HepG2 (cell line): ENCODE data around the gene WNT6.

Source experiments
- ASH2L ChIP-seq: fragments of 300-600, 200-600 bp; sonication (generic); IDR thresholded peaks from 2 replicates; pipeline ENCODE4 v1.7.0; 2017; ENCODE audit warnings: low read depth, mild to moderate bottlenecking, moderate library complexity, mixed read lengths, low read length; ENCODE audit not compliant: insufficient read length
- ATM ChIP-seq: fragments of 450-650 bp; IDR thresholded peaks from 2 replicates; pipeline ENCODE4 v1.7.1; 2017; ENCODE audit warnings: mild to moderate bottlenecking, borderline replicate concordance
- CTCF ChIP-seq: sonication (generic); formaldehyde crosslinking; IDR thresholded peaks from 2 replicates; pipeline ENCODE4 v1.5.0; 2020; ENCODE audit warnings: mild to moderate bottlenecking, missing genetic modification reagents, moderate library complexity
- ERF ChIP-seq: IDR thresholded peaks from 2 replicates; pipeline ENCODE4 v1.6.1; 2018; ENCODE audit warnings: missing biosample characterization, missing genetic modification reagents
- POLR2AphosphoS5 ChIP-seq: IDR thresholded peaks from 2 replicates; pipeline ENCODE4 v1.6.1; 2012; ENCODE audit warnings: low read depth, low read length
- TBL1XR1 ChIP-seq: fragments of 150-350 bp; IDR thresholded peaks from 2 replicates; pipeline ENCODE4 v1.6.1; 2014; ENCODE audit warnings: borderline replicate concordance, low read length; ENCODE audit not compliant: partially characterized antibody

DNA sequence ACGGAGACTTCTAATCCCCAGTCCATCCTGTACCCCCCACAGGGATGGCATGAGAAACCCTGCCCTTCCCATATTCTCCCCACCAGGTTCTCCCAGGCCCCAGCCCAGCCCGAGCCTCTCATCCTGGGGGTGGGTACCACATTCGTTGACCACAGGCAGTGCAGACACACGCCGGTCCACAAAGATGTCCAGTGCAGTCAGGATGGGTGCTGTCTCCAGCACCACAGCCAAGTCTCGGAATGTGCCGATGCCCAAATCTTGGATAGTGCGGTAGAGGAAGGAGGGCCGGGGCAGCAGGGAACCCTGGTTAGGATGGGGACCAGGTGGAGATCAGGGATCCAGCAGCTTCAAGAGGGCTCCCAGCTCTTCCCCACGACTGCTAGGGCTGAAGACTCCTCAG lies 32.8 kb upstream of the WNT6 start:
- TF ChIP-seq POLR2AphosphoS5, result no peak
- no peak for TF ChIP-seq TBL1XR1
- no peak for TF ChIP-seq CTCF (CRISPR knock-in tag)
- TF ChIP-seq ATM, result no peak
- no peak for TF ChIP-seq ERF (CRISPR knock-in tag)
- TF ChIP-seq ASH2L, result no peak
